IMR-90 (cell line): Measurements from ENCODE around the gene AMACR.

ENCODE experiments used
- CEBPB ChIP-seq: IDR thresholded peaks from 2 replicates; pipeline ENCODE4 v1.6.1; 2012; ENCODE audit warnings: low read depth, low read length, improper control_type of control experiment
- MXI1 ChIP-seq: IDR thresholded peaks from 2 replicates; pipeline ENCODE4 v1.6.1; 2012; ENCODE audit warnings: low read depth, mild to moderate bottlenecking, low read length, moderate library complexity, borderline replicate concordance
- POLR2A ChIP-seq: IDR thresholded peaks from 2 replicates; pipeline ENCODE4 v1.6.1; 2012; ENCODE audit warnings: mild to moderate bottlenecking, low read depth, low read length
- RFX5 ChIP-seq: IDR thresholded peaks from 2 replicates; pipeline ENCODE4 v1.8.0; 2012; ENCODE audit warnings: low read depth, mild to moderate bottlenecking, low read length, moderate library complexity
- SMC3 ChIP-seq: fragments of 150-350 bp; IDR thresholded peaks from 2 replicates; pipeline ENCODE4 v1.6.1; 2016; ENCODE audit warnings: low read depth, mild to moderate bottlenecking, antibody characterized with exemption, low read length, moderate library complexity
- TF ChIP-seq, protein P1 (sequence below): conservative IDR thresholded peaks from 2 replicates; pipeline ENCODE4 v1.5.1; 2012; ENCODE audit warnings: mild to moderate bottlenecking, low read depth, low read length, improper control_type of control experiment
- TF ChIP-seq, protein P2 (sequence below): fragments of 150-350 bp; IDR thresholded peaks from 2 replicates; pipeline ENCODE4 v1.6.1; 2017; ENCODE audit warnings: mild to moderate bottlenecking, antibody characterized with exemption, low read length, low read depth
- TF ChIP-seq, protein P3 (sequence below): fragments of 150-350 bp; IDR thresholded peaks from 2 replicates; pipeline ENCODE4 v1.6.1; 2016; ENCODE audit warnings: low read depth, mild to moderate bottlenecking, low read length, moderate library complexity, borderline replicate concordance

DNA sequence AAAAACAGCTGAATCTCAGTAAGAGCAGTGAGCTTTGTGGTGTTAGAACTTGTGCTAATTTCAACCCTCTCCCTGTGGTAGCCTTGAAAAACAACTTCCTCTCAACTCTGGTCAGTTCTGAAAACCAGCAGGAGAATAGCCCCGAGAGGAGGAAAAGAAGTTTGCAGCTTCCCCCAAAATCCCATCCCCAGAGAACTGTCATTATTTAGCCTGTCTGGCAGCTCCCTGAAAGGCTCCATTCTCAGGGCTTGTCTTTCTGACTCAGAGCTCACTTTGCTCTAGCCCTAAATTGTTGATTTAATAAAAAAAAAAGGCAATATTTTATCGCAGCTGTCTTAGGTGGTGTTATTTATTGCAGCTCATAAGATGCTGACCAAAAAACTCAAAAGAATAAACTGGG is 12.0 kb downstream of the AMACR start:
- no peak for TF ChIP-seq CEBPB
- TF ChIP-seq RFX5: no peak
- TF ChIP-seq, protein P1, sequence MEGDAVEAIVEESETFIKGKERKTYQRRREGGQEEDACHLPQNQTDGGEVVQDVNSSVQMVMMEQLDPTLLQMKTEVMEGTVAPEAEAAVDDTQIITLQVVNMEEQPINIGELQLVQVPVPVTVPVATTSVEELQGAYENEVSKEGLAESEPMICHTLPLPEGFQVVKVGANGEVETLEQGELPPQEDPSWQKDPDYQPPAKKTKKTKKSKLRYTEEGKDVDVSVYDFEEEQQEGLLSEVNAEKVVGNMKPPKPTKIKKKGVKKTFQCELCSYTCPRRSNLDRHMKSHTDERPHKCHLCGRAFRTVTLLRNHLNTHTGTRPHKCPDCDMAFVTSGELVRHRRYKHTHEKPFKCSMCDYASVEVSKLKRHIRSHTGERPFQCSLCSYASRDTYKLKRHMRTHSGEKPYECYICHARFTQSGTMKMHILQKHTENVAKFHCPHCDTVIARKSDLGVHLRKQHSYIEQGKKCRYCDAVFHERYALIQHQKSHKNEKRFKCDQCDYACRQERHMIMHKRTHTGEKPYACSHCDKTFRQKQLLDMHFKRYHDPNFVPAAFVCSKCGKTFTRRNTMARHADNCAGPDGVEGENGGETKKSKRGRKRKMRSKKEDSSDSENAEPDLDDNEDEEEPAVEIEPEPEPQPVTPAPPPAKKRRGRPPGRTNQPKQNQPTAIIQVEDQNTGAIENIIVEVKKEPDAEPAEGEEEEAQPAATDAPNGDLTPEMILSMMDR: no peak
- TF ChIP-seq, protein P2, sequence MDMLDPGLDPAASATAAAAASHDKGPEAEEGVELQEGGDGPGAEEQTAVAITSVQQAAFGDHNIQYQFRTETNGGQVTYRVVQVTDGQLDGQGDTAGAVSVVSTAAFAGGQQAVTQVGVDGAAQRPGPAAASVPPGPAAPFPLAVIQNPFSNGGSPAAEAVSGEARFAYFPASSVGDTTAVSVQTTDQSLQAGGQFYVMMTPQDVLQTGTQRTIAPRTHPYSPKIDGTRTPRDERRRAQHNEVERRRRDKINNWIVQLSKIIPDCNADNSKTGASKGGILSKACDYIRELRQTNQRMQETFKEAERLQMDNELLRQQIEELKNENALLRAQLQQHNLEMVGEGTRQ: no peak
- TF ChIP-seq POLR2A: no peak
- TF ChIP-seq SMC3: no peak
- TF ChIP-seq, protein P3, sequence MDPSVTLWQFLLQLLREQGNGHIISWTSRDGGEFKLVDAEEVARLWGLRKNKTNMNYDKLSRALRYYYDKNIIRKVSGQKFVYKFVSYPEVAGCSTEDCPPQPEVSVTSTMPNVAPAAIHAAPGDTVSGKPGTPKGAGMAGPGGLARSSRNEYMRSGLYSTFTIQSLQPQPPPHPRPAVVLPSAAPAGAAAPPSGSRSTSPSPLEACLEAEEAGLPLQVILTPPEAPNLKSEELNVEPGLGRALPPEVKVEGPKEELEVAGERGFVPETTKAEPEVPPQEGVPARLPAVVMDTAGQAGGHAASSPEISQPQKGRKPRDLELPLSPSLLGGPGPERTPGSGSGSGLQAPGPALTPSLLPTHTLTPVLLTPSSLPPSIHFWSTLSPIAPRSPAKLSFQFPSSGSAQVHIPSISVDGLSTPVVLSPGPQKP: no peak
- TF ChIP-seq MXI1: no peak
